GM10266 (cell line): ENCODE data around the gene SNX32.

ENCODE experiments used
- DNase-seq: peaks from one replicate; pipeline ENCODE4 v3.0.0; 2012; ENCODE audit errors: extremely low spot score
- CTCF ChIP-seq: IDR thresholded peaks from 2 replicates; pipeline ENCODE4 v1.5.1; 2012; ENCODE audit warnings: mild to moderate bottlenecking, low read depth; ENCODE audit not compliant: control insufficient read depth, insufficient read depth; ENCODE audit errors: missing control alignments

The SNX32 gene

GRCh38 chr11:65833297-65834030 is at the start of gene SNX32:
Gene SNX32 (plus strand): TSS chr11:65833963. CDS start chr11:65834066, 103 bp downstream.
- DNase-seq = peak; percentile 98
- TF ChIP-seq CTCF = no peak

GRCh38 chr11:65785319-65786007 is 48.3 kb upstream of the SNX32 start:
- no peak for DNase-seq
- TF ChIP-seq CTCF = no peak

- TF ChIP-seq CTCF = no peak
- peak; percentile 51 for DNase-seq
Measured at GRCh38 chr11:65786008-65786785, 47.6 kb upstream of the SNX32 start.

- DNase-seq = peak; percentile 57
- no peak for TF ChIP-seq CTCF
Measured at GRCh38 chr11:65786786-65787636, 46.8 kb upstream of the SNX32 start, which contains the start of gene OVOL1. Gene OVOL1 (plus strand): TSS chr11:65787063. CDS start chr11:65787374, 311 bp downstream.

- TF ChIP-seq CTCF = no peak
- peak; percentile 71 for DNase-seq
Measured at GRCh38 chr11:65787649-65788622, 45.8 kb upstream of the SNX32 start.

- no peak for TF ChIP-seq CTCF
- DNase-seq = no peak
Measured at GRCh38 chr11:65788821-65789220, 44.9 kb upstream of the SNX32 start.
